ENCODE results near the gene KRTAP2-1.

GRCh38 chr17:41069031-41069430, 21.9 kb upstream of the KRTAP2-1 start:
- TF ChIP-seq CTCF (IDR thresholded peaks at IDR 0.05; ENCODE audit: borderline replicate concordance, extremely low read depth, low read length, poor library complexity, severe bottlenecking): no peak
- no peak for TF ChIP-seq EZH2 (IDR thresholded peaks at IDR 0.05; ENCODE audit: borderline replicate concordance, low read depth, low read length, severe bottlenecking)
